OCI-LY7 (cell line): ENCODE measurements around the gene IQCH. TPM values are rescaled to one million over a fixed set of nuclear protein-coding genes. Genes with fewer than 3 reads are reported as not detected.

Experiments
- BruUV-seq: library from RNA; stranded (reverse); fragments of 400-500 nt; replicated peaks from 2 replicates; lab custom pipeline; 2021; lab: Mats Ljungman, UMichigan
- CTCF ChIA-PET: fragments of 300-600 bp; sonication (Branson Sonifier 250); formaldehyde crosslinking; loops from one replicate; lab custom pipeline; 2022; ENCODE audit warnings: antibody characterized with exemption; ENCODE audit not compliant: unreplicated experiment; lab: Charles Lee
- POLR2A ChIA-PET: fragments of 300-600 bp; sonication (Branson Sonifier 250); formaldehyde crosslinking; loops from one replicate; lab custom pipeline; 2022; ENCODE audit warnings: antibody characterized with exemption; lab: Charles Lee
- DNase-seq: peaks from one replicate; pipeline ENCODE4 v3.0.0-alpha.2; 2015; ENCODE audit warnings: low spot score
- H2AFZ ChIP-seq: fragments of 200-600 bp; sonication (generic), shearing (Covaris generic); 2 replicates; pipeline ENCODE4 v1.6.1; 2014; ENCODE audit warnings: mild to moderate bottlenecking, antibody characterized with exemption, low read length, moderate library complexity
- H3K27ac ChIP-seq: fragments of 200-600 bp; sonication (generic); 2 replicates; pipeline ENCODE4 v1.5.1; 2014; ENCODE audit warnings: mixed run types, low read depth, mild to moderate bottlenecking, moderate library complexity, low read length, inconsistent platforms; ENCODE audit not compliant: poor library complexity, severe bottlenecking
- H3K36me3 ChIP-seq: fragments of 200-600 bp; sonication (generic); 2 replicates; pipeline ENCODE4 v1.6.1; 2014; ENCODE audit warnings: mild to moderate bottlenecking, antibody characterized with exemption, low read length, moderate library complexity, mixed read lengths; ENCODE audit not compliant: insufficient read depth
- H3K4me1 ChIP-seq: fragments of 200-600 bp; sonication (generic); 2 replicates; pipeline ENCODE4 v1.5.1; 2014; ENCODE audit warnings: mild to moderate bottlenecking, low read length; ENCODE audit not compliant: insufficient read depth, poor library complexity, severe bottlenecking
- H3K4me2 ChIP-seq: fragments of 200-600 bp; sonication (generic); 2 replicates; pipeline ENCODE4 v1.6.1; 2014; ENCODE audit warnings: mild to moderate bottlenecking, low read length
- H3K4me3 ChIP-seq: fragments of 200-600 bp; sonication (generic); 2 replicates; pipeline ENCODE4 v1.5.1; 2014; ENCODE audit warnings: mild to moderate bottlenecking, low read depth, low read length; ENCODE audit not compliant: poor library complexity, severe bottlenecking
- H3K79me2 ChIP-seq: fragments of 200-600 bp; sonication (generic); 2 replicates; pipeline ENCODE4 v1.6.1; 2016; ENCODE audit warnings: low read depth, mild to moderate bottlenecking, low read length, moderate library complexity, mixed read lengths; ENCODE audit not compliant: insufficient read depth
- H3K9me2 ChIP-seq: fragments of 200-600 bp; sonication (generic); 2 replicates; pipeline ENCODE4 v1.6.1; 2016; ENCODE audit warnings: mild to moderate bottlenecking, low read length, mixed read lengths; ENCODE audit not compliant: insufficient read depth
- H3K9me3 ChIP-seq: fragments of 200-600 bp; sonication (generic); 2 replicates; pipeline ENCODE4 v1.6.1; 2014; ENCODE audit warnings: mild to moderate bottlenecking, mixed run types, low read length, mixed read lengths
- H4K20me1 ChIP-seq: fragments of 200-600 bp; sonication (generic); 2 replicates; pipeline ENCODE4 v1.6.1; 2014; ENCODE audit warnings: mild to moderate bottlenecking, antibody characterized with exemption, low read length, moderate library complexity, mixed read lengths; ENCODE audit not compliant: insufficient read depth
- CTCF ChIP-seq: fragments of 200-600 bp; sonication (generic); conservative IDR thresholded peaks from 2 replicates; pipeline ENCODE4 v1.5.1; 2014; ENCODE audit warnings: mild to moderate bottlenecking, antibody characterized with exemption, low read length, moderate library complexity, mixed read lengths
- EZH2phosphoT487 ChIP-seq: fragments of 200-600 bp; sonication (generic); IDR thresholded peaks from 2 replicates; pipeline ENCODE4 v1.6.1; 2018; ENCODE audit warnings: low read depth, borderline replicate concordance, mild to moderate bottlenecking, mixed run types, antibody characterized with exemption, low read length, moderate library complexity, mixed read lengths
- intact Hi-C: fragments of 100-400 bp; cut with micrococcal nuclease; formaldehyde crosslinking; loops from one replicate; pipeline ENCODE4 v1.10.0; 2022; ENCODE audit not compliant: unreplicated experiment
- total RNA-seq, 2 experiments: library from RNA; depleted of rRNA in 1 of 2; stranded (reverse); fragments of >200 nt in 1 of 2; shearing (Covaris generic) in 1 of 2; gene quantifications; 2 replicates each; pipeline ENCODE4 v1.2.3, GENCODE V29; 2014 to 2022

Gene IQCH
- total RNA-seq, 2 experiments from 2014 or later, result 3.9 to 5.8 TPM

DNA sequence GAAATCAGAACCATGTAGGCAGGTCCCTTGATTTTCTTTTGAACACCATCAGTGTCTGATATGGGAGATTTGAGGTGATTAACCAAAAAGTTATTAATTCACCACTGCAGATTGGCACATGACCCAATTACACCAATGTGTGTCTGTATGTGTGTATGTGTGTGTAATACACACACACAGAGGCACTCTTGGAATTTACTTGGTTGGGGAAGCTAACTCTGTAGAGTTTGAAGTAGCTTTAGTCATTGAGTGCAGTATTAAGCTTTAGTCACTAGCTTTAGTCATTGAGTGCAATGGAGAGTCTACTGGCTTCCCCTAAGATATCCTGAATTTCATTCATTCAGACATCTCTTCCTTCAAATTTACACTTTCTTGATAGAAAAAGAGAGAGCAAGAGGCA lies 156.9 kb downstream of the IQCH start:
- H3K9me2 ChIP-seq, result no peaks in the 10 kb centered on the region
- H3K9me3 ChIP-seq, result no peaks in the 10 kb centered on the region
- ChIA-PET POLR2A (interaction anchor here (0.7 to 0.8 kb wide), 2 partner anchors 33 to 190 kb away, joined by 3 read pairs; no protein-coding TSS in a partner anchor), CTCF (interaction anchor here (0.5 kb wide), 1 partner anchor 1817 kb away, joined by 3 read pairs; no protein-coding TSS in a partner anchor)
- H3K4me3 ChIP-seq, result no peak overlapping the region
- intact Hi-C loops, result no loop called here
- no peaks in the 10 kb centered on the region for H3K36me3 ChIP-seq
- H3K4me2 ChIP-seq, result no peak overlapping the region
- TF ChIP-seq CTCF (no peak), EZH2phosphoT487 (no peak)
- H3K4me1 ChIP-seq, result no peaks in the 10 kb centered on the region
- BruUV-seq, result no TSS peak
- no peaks in the 10 kb centered on the region for H3K79me2 ChIP-seq
- no peaks in the 10 kb centered on the region for H4K20me1 ChIP-seq
- H2AFZ ChIP-seq, result no peak overlapping the region
- DNase-seq, result no peak
- H3K27ac ChIP-seq, result no peak overlapping the region

GRCh38 chr15:67413770-67414390 lies 159.3 kb downstream of the IQCH start:
- Histone ChIP-seq H2AFZ (no peak overlapping the region), H4K20me1 (no peaks in the 10 kb centered on the region), H3K4me3 (no peak overlapping the region), H3K9me2 (no peaks in the 10 kb centered on the region), H3K36me3 (no peaks in the 10 kb centered on the region), H3K4me1 (no peaks in the 10 kb centered on the region), H3K9me3 (no peaks in the 10 kb centered on the region), H3K79me2 (no peaks in the 10 kb centered on the region), H3K27ac (no peak overlapping the region), H3K4me2 (no peak overlapping the region)
- intact Hi-C loops, result no loop called here
- ChIA-PET POLR2A (interaction anchor here (1.2 kb wide), 1 partner anchor 13 kb away, joined by 3 read pairs; no protein-coding TSS in a partner anchor), CTCF (no interaction called here)
- TF ChIP-seq EZH2phosphoT487 (no peak), CTCF (no peak)
- BruUV-seq, result no TSS peak
- no peak for DNase-seq

DNA sequence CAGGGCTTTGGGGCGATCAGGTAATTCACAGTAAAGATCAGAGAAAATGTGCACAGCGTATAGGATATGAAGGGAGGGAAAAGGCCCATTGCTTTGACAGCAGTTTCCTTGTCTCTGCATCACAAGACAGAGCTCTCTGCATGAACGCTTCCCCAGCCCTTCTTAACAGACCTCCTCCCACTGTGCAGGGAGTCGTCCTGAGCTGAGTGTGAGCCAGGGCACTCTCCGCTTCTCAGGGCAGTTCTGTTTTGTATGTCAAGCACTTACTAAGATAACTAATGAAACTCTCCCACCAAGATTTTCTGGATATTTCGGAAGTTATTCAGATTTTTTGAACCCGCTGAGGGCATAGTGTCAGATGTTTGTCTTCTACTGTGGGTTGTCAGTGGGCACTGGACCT lies 160.6 kb downstream of the IQCH start:
- ChIA-PET CTCF (no interaction called here), POLR2A (no interaction called here)
- H3K9me2 ChIP-seq, result no peaks in the 10 kb centered on the region
- no peak for DNase-seq
- H3K9me3 ChIP-seq, result no peaks in the 10 kb centered on the region
- peaks cover 5% of the 10 kb centered on the region for H3K4me1 ChIP-seq
- H2AFZ ChIP-seq, result no peak overlapping the region
- no peaks in the 10 kb centered on the region for H4K20me1 ChIP-seq
- BruUV-seq, result no TSS peak
- TF ChIP-seq CTCF (no peak), EZH2phosphoT487 (no peak)
- intact Hi-C loops, result no loop called here
- no peak overlapping the region for H3K27ac ChIP-seq
- no peak overlapping the region for H3K4me2 ChIP-seq
- no peaks in the 10 kb centered on the region for H3K36me3 ChIP-seq
- no peak overlapping the region for H3K4me3 ChIP-seq
- no peaks in the 10 kb centered on the region for H3K79me2 ChIP-seq
